Fibroblast of lung (primary cell): ENCODE results near the gene TRPM3. TPM values are rescaled to one million over a fixed set of nuclear protein-coding genes. Genes with fewer than 3 reads are reported as not detected.

Experiments
- DNase-seq, 2 donors: peaks; one replicate each; pipeline versions ENCODE4 v3.0.0 to v3.0.0-alpha.2; 2010; ENCODE audit warnings: low read depth in 2 of 2
- H2AFZ ChIP-seq: 2 replicates; pipeline ENCODE4 v1.5.1; 2012; ENCODE audit warnings: low read length, control low read depth, inconsistent platforms
- H3K27ac ChIP-seq: 2 replicates; pipeline ENCODE4 v1.5.1; 2011; ENCODE audit warnings: low read length, control low read depth; ENCODE audit not compliant: insufficient read depth
- H3K27me3 ChIP-seq: 2 replicates; pipeline ENCODE4 v1.5.1; 2011; ENCODE audit warnings: mild to moderate bottlenecking, low read length; ENCODE audit not compliant: control insufficient read depth, insufficient read depth
- H3K36me3 ChIP-seq: 2 replicates; pipeline ENCODE4 v1.5.1; 2011; ENCODE audit warnings: low read length; ENCODE audit not compliant: control insufficient read depth, insufficient read depth
- H3K4me1 ChIP-seq: 2 replicates; pipeline ENCODE4 v1.5.1; 2011; ENCODE audit warnings: low read length; ENCODE audit not compliant: control insufficient read depth, insufficient read depth; ENCODE audit errors: extremely low read depth
- H3K4me2 ChIP-seq: 2 replicates; pipeline ENCODE4 v1.5.1; 2011; ENCODE audit warnings: low read length, control low read depth; ENCODE audit not compliant: insufficient read depth; ENCODE audit errors: extremely low read depth
- H3K4me3 ChIP-seq, 4 experiments: fragments of 200-600 bp in 1 of 4; sonication (generic) in 1 of 4; replicated peaks in 1 of 4; 2 replicates each; pipeline ENCODE4 v1.5.1; 2011 to 2016; ENCODE audit warnings: low read length in 4 of 4, low read depth in 3 of 4, mild to moderate bottlenecking in 3 of 4, control low read depth in 2 of 4, inconsistent platforms in 1 of 4, mixed read lengths in 1 of 4; ENCODE audit not compliant: insufficient read depth in 1 of 4; ENCODE audit errors: control extremely low read depth in 1 of 4
- H3K79me2 ChIP-seq: 2 replicates; pipeline ENCODE4 v1.5.1; 2012; ENCODE audit warnings: mild to moderate bottlenecking, low read length, inconsistent platforms; ENCODE audit not compliant: control insufficient read depth, insufficient read depth
- H3K9ac ChIP-seq: 2 replicates; pipeline ENCODE4 v1.5.1; 2011; ENCODE audit warnings: mild to moderate bottlenecking, low read length, control low read depth; ENCODE audit not compliant: insufficient read depth
- H3K9me3 ChIP-seq: 2 replicates; pipeline ENCODE4 v1.5.1; 2012; ENCODE audit warnings: low read depth, low read length; ENCODE audit not compliant: control insufficient read depth, insufficient read depth
- H4K20me1 ChIP-seq: 2 replicates; pipeline ENCODE4 v1.5.1; 2011; ENCODE audit warnings: low read length; ENCODE audit not compliant: control insufficient read depth, insufficient read depth; ENCODE audit errors: extremely low read depth
- EZH2 ChIP-seq: IDR thresholded peaks from 2 replicates; pipeline ENCODE4 v1.5.1; 2012; ENCODE audit warnings: low read length, control low read depth, mild to moderate bottlenecking; ENCODE audit errors: missing control alignments
- polyA plus RNA-seq, 2 donors: library from polyadenylated mRNA; depleted of rRNA in 1 of 2; stranded (reverse) in 1 of 2; unstranded in 1 of 2; fragments of >200 nt; gene quantifications; 2 replicates each; pipeline ENCODE4 v1.2.1, GENCODE V29; 2011 to 2012; ENCODE audit warnings: missing spikeins in 1 of 2
- total RNA-seq: library from RNA; depleted of rRNA; stranded (reverse); fragments of >200 nt; gene quantifications from 2 replicates; pipeline ENCODE4 v1.2.1, GENCODE V29; 2014
- TF ChIP-seq, protein P1 (sequence below), 2 donors: IDR thresholded peaks in 1 of 2; conservative IDR thresholded peaks in 1 of 2; 1 replicate in 1 of 2; 2 replicates in 1 of 2; pipeline ENCODE4 v1.5.1; 2011 to 2012; ENCODE audit warnings: low read length in 2 of 2, control low read depth in 1 of 2, inconsistent platforms in 1 of 2, low read depth in 1 of 2, mild to moderate bottlenecking in 1 of 2

Gene TRPM3
- total and polyA plus RNA-seq, 2 donors (not counting 1 experiment from before 2014, with no cell fraction given) = 0.05 to 0.50 TPM

DNA sequence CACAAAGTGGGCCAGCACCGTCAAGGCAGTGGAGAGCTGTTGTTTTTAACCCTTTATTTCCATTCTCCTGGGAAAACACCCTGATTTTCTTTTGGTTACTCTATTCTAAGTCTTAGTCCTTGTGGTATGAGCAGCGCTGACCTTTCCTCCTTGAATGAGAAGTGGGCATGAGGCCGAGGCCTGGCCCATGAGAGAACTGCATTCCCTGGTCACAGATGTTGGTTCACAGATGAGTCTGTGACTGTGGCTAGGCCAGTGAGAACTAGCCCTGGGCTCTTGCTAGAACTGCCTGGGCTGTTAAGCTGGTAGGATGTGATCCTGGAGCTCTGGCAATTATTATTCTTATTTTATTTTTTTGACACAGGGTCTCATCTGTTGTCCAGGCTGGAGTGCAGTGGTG lies 635.3 kb downstream of the TRPM3 start:
- no peak overlapping the region for H3K9ac ChIP-seq
- TF ChIP-seq EZH2 = no peak
- TF ChIP-seq, protein P1, sequence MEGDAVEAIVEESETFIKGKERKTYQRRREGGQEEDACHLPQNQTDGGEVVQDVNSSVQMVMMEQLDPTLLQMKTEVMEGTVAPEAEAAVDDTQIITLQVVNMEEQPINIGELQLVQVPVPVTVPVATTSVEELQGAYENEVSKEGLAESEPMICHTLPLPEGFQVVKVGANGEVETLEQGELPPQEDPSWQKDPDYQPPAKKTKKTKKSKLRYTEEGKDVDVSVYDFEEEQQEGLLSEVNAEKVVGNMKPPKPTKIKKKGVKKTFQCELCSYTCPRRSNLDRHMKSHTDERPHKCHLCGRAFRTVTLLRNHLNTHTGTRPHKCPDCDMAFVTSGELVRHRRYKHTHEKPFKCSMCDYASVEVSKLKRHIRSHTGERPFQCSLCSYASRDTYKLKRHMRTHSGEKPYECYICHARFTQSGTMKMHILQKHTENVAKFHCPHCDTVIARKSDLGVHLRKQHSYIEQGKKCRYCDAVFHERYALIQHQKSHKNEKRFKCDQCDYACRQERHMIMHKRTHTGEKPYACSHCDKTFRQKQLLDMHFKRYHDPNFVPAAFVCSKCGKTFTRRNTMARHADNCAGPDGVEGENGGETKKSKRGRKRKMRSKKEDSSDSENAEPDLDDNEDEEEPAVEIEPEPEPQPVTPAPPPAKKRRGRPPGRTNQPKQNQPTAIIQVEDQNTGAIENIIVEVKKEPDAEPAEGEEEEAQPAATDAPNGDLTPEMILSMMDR (conservative IDR thresholded peaks at IDR 0.05 in 1 of 2, IDR thresholded peaks at IDR 0.05 in 1 of 2; ENCODE audit: low read depth in 1 of 2, low read length in 2 of 2) = no peak
- no peak overlapping the region for H3K4me2 ChIP-seq
- DNase-seq = no peak
- H3K4me3 ChIP-seq = no peak overlapping the region
- H3K27me3 ChIP-seq = no peaks in the 10 kb centered on the region
- no peaks in the 10 kb centered on the region for H3K9me3 ChIP-seq
- H3K36me3 ChIP-seq = no peaks in the 10 kb centered on the region
- H3K4me1 ChIP-seq = no peaks in the 10 kb centered on the region
- no peak overlapping the region for H3K27ac ChIP-seq
- no peaks in the 10 kb centered on the region for H3K79me2 ChIP-seq
- no peaks in the 10 kb centered on the region for H4K20me1 ChIP-seq
- no peak overlapping the region for H2AFZ ChIP-seq

- H3K79me2 ChIP-seq = no peaks in the 10 kb centered on the region
- H3K9ac ChIP-seq = peak overlapping the region; percentile 11
- H4K20me1 ChIP-seq = no peaks in the 10 kb centered on the region
- H3K36me3 ChIP-seq = no peaks in the 10 kb centered on the region
- peak overlapping the region; percentile 4 for H3K27ac ChIP-seq
- no peaks in the 10 kb centered on the region for H3K9me3 ChIP-seq
- no peak for DNase-seq
- TF ChIP-seq, protein P1 (conservative IDR thresholded peaks at IDR 0.05 in 1 of 2, IDR thresholded peaks at IDR 0.05 in 1 of 2; ENCODE audit: low read depth in 1 of 2, low read length in 2 of 2) = no peak
- TF ChIP-seq EZH2 = no peak
- no peaks in the 10 kb centered on the region for H3K4me1 ChIP-seq
- no peak overlapping the region for H3K4me3 ChIP-seq
- no peak overlapping the region for H3K4me2 ChIP-seq
- peak overlapping the region; percentile 24 for H2AFZ ChIP-seq
- no peaks in the 10 kb centered on the region for H3K27me3 ChIP-seq
Observed at GRCh38 chr9:70485273-70485858, 636.1 kb downstream of the TRPM3 start.

DNA sequence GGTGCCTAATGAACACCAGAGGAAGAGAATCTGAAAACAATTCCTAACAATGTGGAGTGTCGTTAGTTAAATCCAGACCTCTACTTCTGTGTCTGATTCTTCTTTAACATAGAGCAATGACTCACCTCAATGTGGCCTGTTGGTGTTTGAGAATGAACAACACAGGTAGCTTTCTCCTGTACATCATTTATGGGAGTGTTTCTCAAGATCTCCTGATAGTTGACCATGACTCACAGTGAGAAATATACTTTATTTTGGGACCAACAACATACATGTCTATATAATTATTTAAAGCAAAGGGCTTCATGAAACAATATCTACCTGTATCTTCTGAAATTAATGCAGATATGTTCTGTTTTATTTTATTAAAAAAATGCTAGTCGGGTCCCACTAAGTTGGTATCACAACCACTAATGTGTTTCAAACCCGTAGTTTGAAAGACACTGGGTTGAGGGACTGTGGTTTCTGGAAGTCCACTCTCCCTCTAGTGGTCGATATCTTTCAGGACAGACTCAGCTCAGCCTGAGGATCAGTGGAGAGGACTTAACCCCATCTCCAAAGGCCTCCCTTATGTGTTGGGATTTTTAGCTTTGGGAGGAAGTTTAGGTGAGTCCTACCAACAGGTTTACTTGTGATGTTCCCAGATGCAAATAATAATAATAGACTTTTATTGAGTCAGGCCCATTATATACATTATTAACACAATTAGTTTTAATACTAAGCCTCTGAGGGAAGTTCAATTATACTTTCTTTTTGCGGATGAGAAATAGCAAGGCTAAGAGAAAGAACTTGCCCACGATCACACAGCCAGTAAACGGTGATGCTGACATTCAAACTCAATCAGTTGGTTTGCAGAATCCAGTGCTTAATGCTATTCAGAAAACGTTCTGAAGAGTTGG lies 636.9 kb downstream of the TRPM3 start:
- Histone ChIP-seq H3K27ac (no peak overlapping the region), H3K9ac (no peak overlapping the region), H3K36me3 (no peaks in the 10 kb centered on the region), H3K4me1 (peaks cover 8% of the 10 kb centered on the region), H3K4me2 (no peak overlapping the region), H4K20me1 (no peaks in the 10 kb centered on the region), H3K9me3 (no peaks in the 10 kb centered on the region), H3K27me3 (no peaks in the 10 kb centered on the region), H3K79me2 (no peaks in the 10 kb centered on the region), H3K4me3 (no peak overlapping the region), H2AFZ (no peak overlapping the region)
- TF ChIP-seq, protein P1 (conservative IDR thresholded peaks at IDR 0.05 in 1 of 2, IDR thresholded peaks at IDR 0.05 in 1 of 2; ENCODE audit: low read depth in 1 of 2, low read length in 2 of 2) = peak; percentile 80 to 86
- TF ChIP-seq EZH2 = no peak
- DNase-seq = peak; percentile 67 to 92
